A673 (cell line): ENCODE results near the gene DPY19L3. TPM values are rescaled to one million over a fixed set of nuclear protein-coding genes. Genes with fewer than 3 reads are reported as not detected.

Experiments used
- BruUV-seq: library from RNA; stranded (reverse); fragments of 400-500 nt; replicated peaks from 2 replicates; lab custom pipeline; 2021; lab: Mats Ljungman, UMichigan
- CTCF ChIA-PET: fragments of 300-600 bp; sonication (Branson Sonifier 250); formaldehyde crosslinking; loops from one replicate; lab custom pipeline; 2022; ENCODE audit warnings: antibody characterized with exemption; lab: Charles Lee
- POLR2A ChIA-PET: fragments of 300-600 bp; sonication (Branson Sonifier 250); formaldehyde crosslinking; loops from one replicate; lab custom pipeline; 2022; ENCODE audit warnings: antibody characterized with exemption; ENCODE audit not compliant: low non-redundant PET; lab: Charles Lee
- DNase-seq: peaks from one replicate; pipeline ENCODE4 v3.0.0-alpha.2; 2015; ENCODE audit warnings: low spot score
- H3K27ac ChIP-seq: fragments of 200-600 bp; sonication (generic); 2 replicates; pipeline ENCODE4 v1.5.1; 2016; ENCODE audit warnings: mixed run types, low read depth, mild to moderate bottlenecking, mixed read lengths, antibody characterized with exemption, low read length; ENCODE audit not compliant: poor library complexity, severe bottlenecking
- H3K27me3 ChIP-seq: fragments of 200-600 bp; sonication (generic); replicated peaks from 2 replicates; pipeline ENCODE4 v1.6.1; 2017; ENCODE audit warnings: mixed run types, low read depth, mild to moderate bottlenecking, mixed read lengths, antibody characterized with exemption, low read length; ENCODE audit not compliant: insufficient read depth, poor library complexity
- H3K36me3 ChIP-seq: fragments of 200-600 bp; sonication (generic); 2 replicates; pipeline ENCODE4 v1.6.1; 2016; ENCODE audit warnings: mixed run types, mild to moderate bottlenecking, mixed read lengths, antibody characterized with exemption, low read length; ENCODE audit not compliant: insufficient read depth, poor library complexity, severe bottlenecking
- H3K4me1 ChIP-seq: fragments of 200-600 bp; sonication (generic); 2 replicates; pipeline ENCODE4 v1.6.1; 2017; ENCODE audit warnings: mixed run types, mild to moderate bottlenecking, mixed read lengths, antibody characterized with exemption, low read length; ENCODE audit not compliant: insufficient read depth, poor library complexity, severe bottlenecking
- H3K4me3 ChIP-seq: fragments of 200-600 bp; sonication (generic); 2 replicates; pipeline ENCODE4 v1.5.1; 2016; ENCODE audit warnings: low read depth, mixed run types, mild to moderate bottlenecking, mixed read lengths, low read length; ENCODE audit not compliant: poor library complexity, severe bottlenecking
- H3K9me3 ChIP-seq: fragments of 200-600 bp; sonication (generic); 2 replicates; pipeline ENCODE4 v1.6.1; 2016; ENCODE audit warnings: mixed run types, low read depth, mild to moderate bottlenecking, mixed read lengths, antibody characterized with exemption, low read length; ENCODE audit not compliant: poor library complexity, severe bottlenecking
- CTCF ChIP-seq: fragments of 300-800, 200-600 bp; sonication (generic); conservative IDR thresholded peaks from 2 replicates; pipeline ENCODE4 v1.5.1; 2017; ENCODE audit warnings: low read depth, mild to moderate bottlenecking, antibody characterized with exemption, low read length, moderate library complexity, mixed read lengths
- EZH2 ChIP-seq: fragments of 200-600 bp; sonication (generic); IDR thresholded peaks from 2 replicates; pipeline ENCODE4 v1.6.1; 2017; ENCODE audit warnings: borderline replicate concordance, low read depth, mild to moderate bottlenecking, mixed read lengths, antibody characterized with exemption, low read length; ENCODE audit not compliant: poor library complexity, severe bottlenecking
- intact Hi-C: fragments of 100-400 bp; cut with micrococcal nuclease; formaldehyde crosslinking; loops from one replicate; pipeline ENCODE4 v1.10.0; 2022; ENCODE audit not compliant: unreplicated experiment
- total RNA-seq: library from RNA; stranded (reverse); gene quantifications from 2 replicates; pipeline ENCODE4 v1.2.3, GENCODE V29; 2021

Gene DPY19L3
- total RNA-seq, 1 experiment from 2014 or later: 70.5 TPM

GRCh38 chr19:32458500-32459123 lies 53.0 kb downstream of the DPY19L3 start:
- Histone ChIP-seq H3K27ac (peak overlapping the region; percentile 6), H3K9me3 (no peaks in the 10 kb centered on the region), H3K36me3 (peaks cover 10% of the 10 kb centered on the region), H3K4me1 (peaks cover 20% of the 10 kb centered on the region), H3K4me3 (no peak overlapping the region), H3K27me3 (no peaks in the 10 kb centered on the region)
- intact Hi-C loops: loop anchor here (5.0 kb wide), 1 partner anchor 114 kb away; no protein-coding TSS in a partner anchor
- DNase-seq: no peak
- ChIA-PET CTCF (no interaction called here), POLR2A (no interaction called here)
- no TSS peak for BruUV-seq
- TF ChIP-seq CTCF: no peak

- intact Hi-C loops: loop anchor here (5.0 kb wide), 1 partner anchor 113 kb away; no protein-coding TSS in a partner anchor
- peaks cover 20% of the 10 kb centered on the region for H3K4me1 ChIP-seq
- ChIA-PET CTCF (no interaction called here), POLR2A (no interaction called here)
- H3K4me3 ChIP-seq: no peak overlapping the region
- no peaks in the 10 kb centered on the region for H3K9me3 ChIP-seq
- H3K27ac ChIP-seq: no peak overlapping the region
- H3K27me3 ChIP-seq: no peaks in the 10 kb centered on the region
- TF ChIP-seq EZH2 (no peak), CTCF (no peak)
- peaks cover 13% of the 10 kb centered on the region for H3K36me3 ChIP-seq
- DNase-seq: no peak
- BruUV-seq: no TSS peak
Measured at GRCh38 chr19:32459204-32459865, 53.8 kb downstream of the DPY19L3 start.

- intact Hi-C loops: no loop called here
- ChIA-PET CTCF (no interaction called here), POLR2A (no interaction called here)
- no peak for TF ChIP-seq CTCF
- Histone ChIP-seq H3K4me1 (peaks cover 20% of the 10 kb centered on the region), H3K27ac (no peak overlapping the region), H3K4me3 (no peak overlapping the region), H3K9me3 (no peaks in the 10 kb centered on the region), H3K27me3 (no peaks in the 10 kb centered on the region), H3K36me3 (peaks cover 13% of the 10 kb centered on the region)
- BruUV-seq: no TSS peak
- DNase-seq: no peak
Measured at GRCh38 chr19:32460476-32460875, 54.9 kb downstream of the DPY19L3 start.
